ENCODE results near the gene PNMA1. TPM values are rescaled to one million over a fixed set of nuclear protein-coding genes. Genes with fewer than 3 reads are reported as not detected.

PNMA1 gene
- total and polyA plus RNA-seq, 2 of the 13 experiments (the other 11 are each of a cell fraction or from before 2014, with no cell fraction given) = 7.0 to 8.3 TPM

DNA sequence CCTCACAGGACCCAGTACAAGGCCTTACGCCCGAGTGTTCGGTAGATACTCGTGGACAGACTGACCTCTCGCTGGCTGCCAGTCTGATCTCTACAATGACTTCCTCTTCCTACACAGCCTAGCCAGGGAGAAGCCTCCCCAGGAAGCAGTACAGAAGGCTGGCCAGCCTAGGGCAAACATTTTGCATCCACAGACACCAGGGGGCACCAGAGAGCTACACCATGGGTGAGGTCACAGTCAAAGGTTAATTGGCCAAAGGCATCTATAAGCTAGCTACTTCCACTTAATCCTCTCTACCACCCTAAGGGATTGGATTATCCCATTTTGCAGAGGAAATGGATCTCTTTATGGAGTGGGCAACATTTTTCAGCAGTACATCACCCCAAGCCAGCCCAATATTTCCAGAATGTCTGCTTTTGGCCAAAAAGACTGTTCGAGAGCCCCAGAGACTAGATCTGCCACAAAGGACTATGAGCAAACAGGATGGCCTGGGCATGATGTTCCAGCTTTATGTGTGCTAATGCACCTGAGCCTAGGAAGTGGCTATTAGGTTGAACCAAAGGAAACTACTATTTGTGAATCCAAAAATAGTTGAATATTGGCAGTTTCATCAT, 14.6 kb upstream of the PNMA1 start (continued):
- TF ChIP-seq SIN3B (IDR thresholded peaks at IDR 0.05; ENCODE audit: low read length) = 0 out of 2 replicates have a peak, but pooled peaks have one; percentile 16
- TF ChIP-seq CTCF (CRISPR knock-in tag; IDR thresholded peaks at IDR 0.05) = peak; percentile 95
- no peak for TF ChIP-seq ZNF326 (CRISPR knock-in tag; IDR thresholded peaks at IDR 0.05; ENCODE audit: borderline replicate concordance)
- TF ChIP-seq ZXDC (CRISPR knock-in tag; IDR thresholded peaks at IDR 0.05) = no peak
- no peak for TF ChIP-seq ZKSCAN1 (IDR thresholded peaks at IDR 0.05; ENCODE audit: low read length)
- TF ChIP-seq NCOA1 (CRISPR knock-in tag; IDR thresholded peaks at IDR 0.05) = no peak
- no peak for TF ChIP-seq SP140L (CRISPR knock-in tag; IDR thresholded peaks at IDR 0.05; ENCODE audit: borderline replicate concordance)
- no peak for TF ChIP-seq KDM4B (CRISPR knock-in tag; IDR thresholded peaks at IDR 0.05)
- no peak for TF ChIP-seq POLR2AphosphoS5 (IDR thresholded peaks at IDR 0.05; ENCODE audit: low read depth, low read length)
- TF ChIP-seq ATAD3A (CRISPR knock-in tag; IDR thresholded peaks at IDR 0.05) = no peak
- TF ChIP-seq, protein P1, sequence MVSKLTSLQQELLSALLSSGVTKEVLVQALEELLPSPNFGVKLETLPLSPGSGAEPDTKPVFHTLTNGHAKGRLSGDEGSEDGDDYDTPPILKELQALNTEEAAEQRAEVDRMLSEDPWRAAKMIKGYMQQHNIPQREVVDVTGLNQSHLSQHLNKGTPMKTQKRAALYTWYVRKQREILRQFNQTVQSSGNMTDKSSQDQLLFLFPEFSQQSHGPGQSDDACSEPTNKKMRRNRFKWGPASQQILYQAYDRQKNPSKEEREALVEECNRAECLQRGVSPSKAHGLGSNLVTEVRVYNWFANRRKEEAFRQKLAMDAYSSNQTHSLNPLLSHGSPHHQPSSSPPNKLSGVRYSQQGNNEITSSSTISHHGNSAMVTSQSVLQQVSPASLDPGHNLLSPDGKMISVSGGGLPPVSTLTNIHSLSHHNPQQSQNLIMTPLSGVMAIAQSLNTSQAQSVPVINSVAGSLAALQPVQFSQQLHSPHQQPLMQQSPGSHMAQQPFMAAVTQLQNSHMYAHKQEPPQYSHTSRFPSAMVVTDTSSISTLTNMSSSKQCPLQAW (CRISPR knock-in tag; IDR thresholded peaks at IDR 0.05) = peak; percentile 59
- TF ChIP-seq, protein P2, sequence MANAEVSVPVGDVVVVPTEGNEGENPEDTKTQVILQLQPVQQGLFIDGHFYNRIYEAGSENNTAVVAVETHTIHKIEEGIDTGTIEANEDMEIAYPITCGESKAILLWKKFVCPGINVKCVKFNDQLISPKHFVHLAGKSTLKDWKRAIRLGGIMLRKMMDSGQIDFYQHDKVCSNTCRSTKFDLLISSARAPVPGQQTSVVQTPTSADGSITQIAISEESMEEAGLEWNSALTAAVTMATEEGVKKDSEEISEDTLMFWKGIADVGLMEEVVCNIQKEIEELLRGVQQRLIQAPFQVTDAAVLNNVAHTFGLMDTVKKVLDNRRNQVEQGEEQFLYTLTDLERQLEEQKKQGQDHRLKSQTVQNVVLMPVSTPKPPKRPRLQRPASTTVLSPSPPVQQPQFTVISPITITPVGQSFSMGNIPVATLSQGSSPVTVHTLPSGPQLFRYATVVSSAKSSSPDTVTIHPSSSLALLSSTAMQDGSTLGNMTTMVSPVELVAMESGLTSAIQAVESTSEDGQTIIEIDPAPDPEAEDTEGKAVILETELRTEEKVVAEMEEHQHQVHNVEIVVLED (CRISPR knock-in tag; IDR thresholded peaks at IDR 0.05; ENCODE audit: borderline replicate concordance) = peak; percentile 18; the same call in 1 of the 2 replicates
- TF ChIP-seq, protein P3, sequence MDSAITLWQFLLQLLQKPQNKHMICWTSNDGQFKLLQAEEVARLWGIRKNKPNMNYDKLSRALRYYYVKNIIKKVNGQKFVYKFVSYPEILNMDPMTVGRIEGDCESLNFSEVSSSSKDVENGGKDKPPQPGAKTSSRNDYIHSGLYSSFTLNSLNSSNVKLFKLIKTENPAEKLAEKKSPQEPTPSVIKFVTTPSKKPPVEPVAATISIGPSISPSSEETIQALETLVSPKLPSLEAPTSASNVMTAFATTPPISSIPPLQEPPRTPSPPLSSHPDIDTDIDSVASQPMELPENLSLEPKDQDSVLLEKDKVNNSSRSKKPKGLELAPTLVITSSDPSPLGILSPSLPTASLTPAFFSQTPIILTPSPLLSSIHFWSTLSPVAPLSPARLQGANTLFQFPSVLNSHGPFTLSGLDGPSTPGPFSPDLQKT (CRISPR knock-in tag; IDR thresholded peaks at IDR 0.05; ENCODE audit: borderline replicate concordance) = no peak
- TF ChIP-seq POLR2G (IDR thresholded peaks at IDR 0.05; ENCODE audit: low read depth, low read length) = no peak
- peak; percentile 54; the same call in 1 of the 2 replicates for TF ChIP-seq RXRB (CRISPR knock-in tag; IDR thresholded peaks at IDR 0.05; ENCODE audit: borderline replicate concordance)
- TF ChIP-seq ZNF878 (CRISPR knock-in tag; IDR thresholded peaks at IDR 0.05) = no peak
- no peak for TF ChIP-seq MAZ (IDR thresholded peaks at IDR 0.05; ENCODE audit: borderline replicate concordance, low read depth, low read length)
- TF ChIP-seq MAZ (CRISPR knock-in tag; IDR thresholded peaks at IDR 0.05; ENCODE audit: low read depth) = no peak
- no peak for TF ChIP-seq KAT2B (IDR thresholded peaks at IDR 0.05; ENCODE audit: borderline replicate concordance, low read depth, low read length)
- TF ChIP-seq POGZ (CRISPR knock-in tag; IDR thresholded peaks at IDR 0.05) = no peak
- TF ChIP-seq ELF3 (CRISPR knock-in tag; IDR thresholded peaks at IDR 0.05) = peak; percentile 30; the same call in 1 of the 2 replicates
- no peak for TF ChIP-seq ZNF121 (CRISPR knock-in tag; IDR thresholded peaks at IDR 0.05)

Data from HepG2 (cell line).